Mesothelial cell of epicardium (in vitro differentiated cells): ENCODE measurements around the gene ZSCAN5B. TPM values are rescaled to one million over a fixed set of nuclear protein-coding genes. Genes with fewer than 3 reads are reported as not detected.
"Not testable (repeated sequence)": the region's sequence is repeated elsewhere in the genome, so short reads cannot be mapped to it uniquely, and the experiment has no call there.

Source experiments
- DNase-seq, 2 experiments: peaks; one replicate each; pipeline ENCODE4 v3.0.0; 2021; ENCODE audit warnings: low spot score in 2 of 2; ENCODE audit not compliant: unreplicated experiment in 2 of 2
- H3K27ac Mint-ChIP-seq: 2 replicates; pipeline ENCODE4 v1.8.0; 2021; ENCODE audit warnings: mixed read lengths
- H3K27me3 Mint-ChIP-seq: 2 replicates; pipeline ENCODE4 v1.8.0; 2021; ENCODE audit warnings: low read depth, mixed read lengths
- H3K36me3 Mint-ChIP-seq: 2 replicates; pipeline ENCODE4 v1.8.0; 2021; ENCODE audit warnings: mixed read lengths
- H3K4me1 Mint-ChIP-seq: 2 replicates; pipeline ENCODE4 v1.8.0; 2021; ENCODE audit warnings: mixed read lengths
- H3K4me3 Mint-ChIP-seq: 2 replicates; pipeline ENCODE4 v1.8.0; 2021; ENCODE audit warnings: mild to moderate bottlenecking, moderate library complexity, mixed read lengths
- H3K9me3 Mint-ChIP-seq: 2 replicates; pipeline ENCODE4 v1.8.0; 2021; ENCODE audit warnings: mixed read lengths
- total RNA-seq: library from RNA; stranded (reverse); gene quantifications from 3 replicates; pipeline ENCODE4 v1.2.1, GENCODE V29; 2021
- TF ChIP-seq, protein P1 (sequence below): fragments of 200-600 bp; sonication (generic); IDR thresholded peaks from one replicate; pipeline ENCODE4 v1.5.0; 2021; ENCODE audit warnings: antibody characterized with exemption; ENCODE audit not compliant: unreplicated experiment

The ZSCAN5B gene, protein sequence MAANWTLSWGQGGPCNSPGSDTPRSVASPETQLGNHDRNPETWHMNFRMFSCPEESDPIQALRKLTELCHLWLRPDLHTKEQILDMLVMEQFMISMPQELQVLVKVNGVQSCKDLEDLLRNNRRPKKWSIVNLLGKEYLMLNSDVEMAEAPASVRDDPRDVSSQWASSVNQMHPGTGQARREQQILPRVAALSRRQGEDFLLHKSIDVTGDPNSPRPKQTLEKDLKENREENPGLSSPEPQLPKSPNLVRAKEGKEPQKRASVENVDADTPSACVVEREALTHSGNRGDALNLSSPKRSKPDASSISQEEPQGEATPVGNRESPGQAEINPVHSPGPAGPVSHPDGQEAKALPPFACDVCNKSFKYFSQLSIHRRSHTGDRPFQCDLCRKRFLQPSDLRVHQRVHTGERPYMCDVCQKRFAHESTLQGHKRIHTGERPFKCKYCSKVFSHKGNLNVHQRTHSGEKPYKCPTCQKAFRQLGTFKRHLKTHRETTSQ
- total RNA-seq = 0.13 TPM in 1 of 3 replicates, not detected in the others

DNA sequence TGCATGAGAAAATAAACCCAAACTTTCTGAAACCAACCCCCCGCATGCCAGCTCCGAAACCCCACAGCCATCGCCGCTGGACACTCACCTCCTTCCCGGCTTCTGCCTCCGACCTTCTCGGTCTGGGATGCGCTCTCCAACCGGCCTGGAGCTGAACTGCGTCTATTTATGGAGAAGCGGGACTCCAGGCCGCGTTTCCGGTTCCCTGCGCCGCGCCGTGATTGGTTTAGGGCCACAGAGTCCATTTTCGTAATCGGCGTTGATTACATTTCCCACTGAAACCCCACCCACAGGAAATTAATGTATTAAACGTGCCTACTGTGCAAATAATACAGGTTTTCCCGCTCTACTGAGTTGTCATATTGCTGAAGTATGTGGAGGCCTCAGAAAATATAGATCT lies at the start of gene ZSCAN5B:
Gene ZSCAN5B (minus strand): TSS at position 138 of the 400 bp plus-strand sequence. CDS start 4,731 bp downstream, outside the sequence.
- DNase-seq, H3K9me3 Mint-ChIP-seq, H3K4me3 Mint-ChIP-seq, H3K36me3 Mint-ChIP-seq, H3K4me1 Mint-ChIP-seq, H3K27me3 Mint-ChIP-seq, H3K27ac Mint-ChIP-seq: not testable (repeated sequence)

DNA sequence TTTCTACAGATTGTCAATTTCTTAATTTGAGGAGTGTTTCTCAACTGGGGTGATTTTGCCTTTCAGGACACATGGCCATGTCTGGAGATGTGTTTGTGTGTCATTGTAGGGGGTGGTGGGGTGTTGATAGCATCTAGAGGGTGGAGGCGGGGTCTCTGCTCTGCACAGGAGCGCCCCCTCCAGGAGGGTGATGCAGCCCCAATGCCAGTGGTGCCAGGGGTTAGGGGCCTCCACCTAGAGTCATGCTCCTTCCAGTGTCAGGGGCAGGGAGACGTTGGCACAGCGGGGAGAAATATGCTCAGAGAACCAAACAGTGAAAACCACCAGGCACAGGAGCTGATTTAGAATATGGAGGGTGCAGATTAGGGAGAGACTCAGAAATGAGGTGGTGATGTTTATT lies 48.2 kb upstream of the ZSCAN5B start:
- not testable (repeated sequence) for H3K4me1 Mint-ChIP-seq, H3K27me3 Mint-ChIP-seq, DNase-seq, H3K4me3 Mint-ChIP-seq, H3K27ac Mint-ChIP-seq, H3K9me3 Mint-ChIP-seq, H3K36me3 Mint-ChIP-seq

DNA sequence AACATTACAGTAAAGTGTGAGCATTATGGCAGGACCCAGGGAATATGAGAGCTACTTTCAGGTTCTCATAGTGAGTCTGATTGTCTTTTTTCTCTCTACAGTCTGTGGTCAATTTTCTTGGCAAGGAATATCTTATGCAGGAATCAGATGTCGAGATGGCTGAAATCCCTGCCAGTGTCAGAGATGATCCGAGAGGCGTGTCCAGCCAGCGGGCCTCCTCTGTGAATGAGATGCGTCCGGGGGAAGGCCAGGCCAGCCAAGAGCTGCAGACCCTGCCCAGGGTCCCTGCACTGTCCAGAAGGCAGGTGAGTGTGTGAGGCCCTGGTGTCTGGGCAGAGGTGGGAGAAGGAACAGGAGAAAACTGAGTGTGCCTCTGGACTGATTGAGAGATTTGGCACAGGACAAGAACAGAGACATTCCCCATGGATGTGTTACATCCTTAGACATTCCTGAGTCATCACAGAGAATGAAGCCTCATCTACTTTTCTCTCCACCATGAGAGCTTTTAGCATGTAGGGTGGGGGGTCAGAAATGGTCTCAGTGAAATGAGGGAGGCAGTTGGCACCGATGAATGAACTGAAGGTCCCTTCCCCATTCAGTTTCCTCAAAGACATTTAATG lies 47.6 kb upstream of the ZSCAN5B start:
- Mint-ChIP-seq H3K27ac (no peak overlapping the region), H3K9me3 (peaks cover 7% of the 10 kb centered on the region), H3K27me3 (no peaks in the 10 kb centered on the region), H3K4me3 (no peak overlapping the region), H3K36me3 (no peaks in the 10 kb centered on the region), H3K4me1 (no peaks in the 10 kb centered on the region)
- TF ChIP-seq, protein P1, sequence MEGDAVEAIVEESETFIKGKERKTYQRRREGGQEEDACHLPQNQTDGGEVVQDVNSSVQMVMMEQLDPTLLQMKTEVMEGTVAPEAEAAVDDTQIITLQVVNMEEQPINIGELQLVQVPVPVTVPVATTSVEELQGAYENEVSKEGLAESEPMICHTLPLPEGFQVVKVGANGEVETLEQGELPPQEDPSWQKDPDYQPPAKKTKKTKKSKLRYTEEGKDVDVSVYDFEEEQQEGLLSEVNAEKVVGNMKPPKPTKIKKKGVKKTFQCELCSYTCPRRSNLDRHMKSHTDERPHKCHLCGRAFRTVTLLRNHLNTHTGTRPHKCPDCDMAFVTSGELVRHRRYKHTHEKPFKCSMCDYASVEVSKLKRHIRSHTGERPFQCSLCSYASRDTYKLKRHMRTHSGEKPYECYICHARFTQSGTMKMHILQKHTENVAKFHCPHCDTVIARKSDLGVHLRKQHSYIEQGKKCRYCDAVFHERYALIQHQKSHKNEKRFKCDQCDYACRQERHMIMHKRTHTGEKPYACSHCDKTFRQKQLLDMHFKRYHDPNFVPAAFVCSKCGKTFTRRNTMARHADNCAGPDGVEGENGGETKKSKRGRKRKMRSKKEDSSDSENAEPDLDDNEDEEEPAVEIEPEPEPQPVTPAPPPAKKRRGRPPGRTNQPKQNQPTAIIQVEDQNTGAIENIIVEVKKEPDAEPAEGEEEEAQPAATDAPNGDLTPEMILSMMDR = no peak
- no peak for DNase-seq

DNA sequence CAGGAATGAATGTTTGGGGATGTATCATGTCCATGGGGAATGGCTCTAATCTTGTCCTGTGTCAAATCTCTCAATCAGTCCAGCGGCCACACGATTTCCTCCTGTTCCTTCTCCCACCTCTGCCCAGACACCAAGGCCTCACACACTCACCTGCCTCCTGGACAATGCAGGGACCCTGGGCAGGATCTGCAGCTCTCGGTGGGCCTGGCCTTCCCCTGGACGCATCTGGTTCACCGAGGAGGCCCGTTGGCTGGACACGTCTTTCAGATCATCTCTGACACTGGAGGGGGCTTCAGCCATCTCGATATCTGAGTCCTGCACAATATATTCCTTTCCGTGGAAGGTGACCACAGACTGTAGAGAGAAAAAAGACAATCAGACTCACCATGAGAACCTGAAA lies 25.9 kb upstream of the ZSCAN5B start:
- Mint-ChIP-seq H3K27me3 (no peaks in the 10 kb centered on the region), H3K36me3 (peaks cover 23% of the 10 kb centered on the region), H3K9me3 (no peaks in the 10 kb centered on the region), H3K4me3 (no peak overlapping the region), H3K27ac (no peak overlapping the region), H3K4me1 (no peaks in the 10 kb centered on the region)
- DNase-seq = no peak
- TF ChIP-seq, protein P1 = no peak

DNA sequence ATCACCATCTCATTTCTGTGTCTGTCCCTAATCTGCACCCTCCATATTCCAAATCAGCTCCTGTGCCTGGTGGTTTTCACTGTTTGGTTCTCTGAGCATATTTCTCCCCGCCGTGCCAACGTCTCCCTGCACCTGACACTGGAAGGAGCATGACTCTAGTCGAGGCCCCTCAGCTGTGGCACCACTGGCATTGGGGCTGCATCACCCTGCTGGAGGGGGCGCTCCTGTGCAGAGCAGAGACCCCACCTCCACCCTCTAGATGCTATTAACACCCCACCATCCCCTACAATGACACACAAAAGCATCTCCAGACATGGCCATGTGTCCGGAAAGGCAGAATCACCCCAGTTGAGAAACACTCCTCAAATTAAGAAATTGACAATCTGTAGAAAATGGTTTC lies 25.3 kb upstream of the ZSCAN5B start:
- Mint-ChIP-seq H3K9me3 (peaks cover 2% of the 10 kb centered on the region), H3K4me3 (no peak overlapping the region), H3K27ac (no peak overlapping the region), H3K36me3 (peaks cover 23% of the 10 kb centered on the region), H3K4me1 (peaks cover 1% of the 10 kb centered on the region), H3K27me3 (no peaks in the 10 kb centered on the region)
- TF ChIP-seq, protein P1 = no peak
- no peak for DNase-seq

DNA sequence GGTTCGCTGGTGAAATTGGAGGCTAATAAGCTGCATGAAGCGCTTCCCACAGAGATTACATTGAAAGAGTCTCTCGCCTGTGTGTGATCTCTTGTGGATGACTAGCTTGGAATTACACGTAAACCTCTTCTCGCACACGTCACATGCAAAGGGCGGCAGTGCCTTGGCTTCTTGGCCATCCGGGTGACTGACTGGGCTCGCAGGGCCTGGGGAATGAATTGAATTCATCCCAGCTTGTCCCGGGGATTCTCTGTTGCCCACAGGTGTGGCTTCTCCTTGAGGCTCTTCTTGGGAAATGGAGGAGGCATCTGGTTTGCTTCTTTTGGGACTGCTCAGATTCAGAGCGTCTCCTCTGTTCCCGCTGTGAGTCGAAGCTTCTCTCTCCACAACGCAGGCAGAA lies 24.3 kb upstream of the ZSCAN5B start:
- Mint-ChIP-seq H3K27me3 (no peaks in the 10 kb centered on the region), H3K9me3 (peaks cover 3% of the 10 kb centered on the region), H3K36me3 (peaks cover 23% of the 10 kb centered on the region), H3K4me3 (no peak overlapping the region), H3K4me1 (peaks cover 1% of the 10 kb centered on the region), H3K27ac (no peak overlapping the region)
- TF ChIP-seq, protein P1 = no peak
- DNase-seq = no peak
